GM12865 (cell line): ENCODE results near the gene SEL1L2.

Source experiments
- DNase-seq: peaks from one replicate; pipeline ENCODE4 v3.0.0; 2010; ENCODE audit warnings: low read depth
- H3K4me3 ChIP-seq: 2 replicates; pipeline ENCODE4 v1.5.1; 2011; ENCODE audit warnings: mild to moderate bottlenecking, low read depth, low read length, control low read depth
- TF ChIP-seq, protein P1 (sequence below): IDR thresholded peaks from 2 replicates; pipeline ENCODE4 v1.5.1; 2011; ENCODE audit warnings: low read length, control low read depth, low read depth, inconsistent platforms; ENCODE audit not compliant: insufficient read depth; ENCODE audit errors: missing control alignments

SEL1L2 gene

DNA sequence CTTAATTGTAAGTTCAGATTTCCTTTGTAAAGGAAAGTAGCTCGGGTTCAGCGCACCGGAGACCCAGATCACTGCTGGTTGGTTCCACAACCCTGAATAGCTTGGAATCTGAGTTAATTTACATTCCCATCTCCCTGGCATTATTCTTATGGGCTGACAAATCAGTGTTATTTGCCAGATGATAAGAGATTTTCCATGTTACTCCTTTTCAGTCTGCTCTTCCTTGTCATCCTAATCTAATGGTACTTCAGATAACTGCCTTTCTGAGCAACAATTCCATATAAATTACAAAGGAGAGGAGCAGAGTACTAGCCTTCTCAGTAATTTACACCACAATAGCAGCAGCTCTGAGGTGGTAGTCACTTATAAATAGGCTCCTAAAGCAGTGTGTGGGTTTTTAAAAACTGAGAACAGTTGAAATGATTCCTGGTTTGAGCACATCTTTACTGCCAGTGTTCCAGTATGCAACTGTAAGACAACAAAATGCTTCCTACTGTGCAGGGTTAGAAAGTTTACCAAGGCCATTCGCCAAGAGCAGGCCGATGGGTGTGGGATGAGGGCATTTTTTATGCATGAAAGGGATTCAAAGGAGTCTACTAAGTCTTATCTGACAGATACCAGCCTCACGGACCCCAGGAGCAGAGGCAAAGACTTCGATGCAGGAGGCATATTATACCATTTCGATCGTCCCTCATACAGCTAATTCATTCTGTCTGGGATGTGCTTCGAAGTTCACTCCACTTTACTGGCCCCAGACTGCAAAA lies 115.8 kb downstream of the SEL1L2 start:
- TF ChIP-seq, protein P1, sequence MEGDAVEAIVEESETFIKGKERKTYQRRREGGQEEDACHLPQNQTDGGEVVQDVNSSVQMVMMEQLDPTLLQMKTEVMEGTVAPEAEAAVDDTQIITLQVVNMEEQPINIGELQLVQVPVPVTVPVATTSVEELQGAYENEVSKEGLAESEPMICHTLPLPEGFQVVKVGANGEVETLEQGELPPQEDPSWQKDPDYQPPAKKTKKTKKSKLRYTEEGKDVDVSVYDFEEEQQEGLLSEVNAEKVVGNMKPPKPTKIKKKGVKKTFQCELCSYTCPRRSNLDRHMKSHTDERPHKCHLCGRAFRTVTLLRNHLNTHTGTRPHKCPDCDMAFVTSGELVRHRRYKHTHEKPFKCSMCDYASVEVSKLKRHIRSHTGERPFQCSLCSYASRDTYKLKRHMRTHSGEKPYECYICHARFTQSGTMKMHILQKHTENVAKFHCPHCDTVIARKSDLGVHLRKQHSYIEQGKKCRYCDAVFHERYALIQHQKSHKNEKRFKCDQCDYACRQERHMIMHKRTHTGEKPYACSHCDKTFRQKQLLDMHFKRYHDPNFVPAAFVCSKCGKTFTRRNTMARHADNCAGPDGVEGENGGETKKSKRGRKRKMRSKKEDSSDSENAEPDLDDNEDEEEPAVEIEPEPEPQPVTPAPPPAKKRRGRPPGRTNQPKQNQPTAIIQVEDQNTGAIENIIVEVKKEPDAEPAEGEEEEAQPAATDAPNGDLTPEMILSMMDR: no peak
- DNase-seq: no peak
- H3K4me3 ChIP-seq: no peak overlapping the region

DNA sequence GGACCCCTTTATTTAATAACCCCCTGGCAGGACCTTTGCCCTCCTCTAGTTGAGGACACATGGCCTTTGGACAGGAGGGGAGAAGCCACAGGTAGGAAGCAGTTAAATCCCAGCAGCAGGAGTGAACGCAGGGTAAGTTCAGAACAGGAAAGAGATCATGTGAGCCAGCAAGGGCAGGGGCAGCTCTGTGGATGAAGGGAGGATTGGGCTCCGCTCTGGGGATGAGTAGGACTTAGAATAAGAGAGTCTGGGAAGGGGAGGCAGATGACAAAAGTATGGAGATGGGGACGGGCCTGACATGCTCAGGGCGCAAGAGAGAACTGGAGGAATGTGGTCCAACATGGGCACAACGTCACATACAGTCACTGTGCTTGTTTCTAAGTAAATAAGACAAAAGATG lies 116.6 kb downstream of the SEL1L2 start:
- DNase-seq: no peak
- TF ChIP-seq, protein P1: no peak
- no peak overlapping the region for H3K4me3 ChIP-seq

DNA sequence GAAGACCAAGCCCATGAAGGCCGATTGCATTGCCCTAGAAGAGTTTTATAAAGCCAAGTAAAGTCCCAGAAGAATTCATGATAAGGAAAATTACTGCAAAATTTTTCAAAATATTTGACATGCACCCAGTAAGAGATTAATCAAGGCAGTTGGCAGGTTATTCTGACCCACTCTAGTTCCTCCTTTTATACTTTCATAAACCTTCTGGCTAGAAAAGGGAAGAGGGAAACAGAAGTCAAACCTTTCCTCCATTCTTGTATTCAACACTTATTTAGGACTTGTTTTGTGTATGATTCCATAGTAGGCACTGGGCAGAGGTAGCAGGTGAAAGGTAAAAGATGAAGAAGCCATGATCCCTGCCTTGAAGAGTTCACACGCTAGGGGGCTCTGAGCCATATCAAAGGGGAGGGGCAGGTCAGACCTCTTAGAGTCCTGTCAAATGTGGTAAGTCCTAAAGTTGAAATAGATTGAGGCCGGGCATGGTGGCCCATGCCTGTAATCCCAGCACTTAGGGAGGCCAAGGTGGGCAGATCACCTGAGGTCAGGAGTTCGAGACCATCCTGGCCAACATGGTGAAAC lies 120.2 kb downstream of the SEL1L2 start:
- DNase-seq: no peak
- H3K4me3 ChIP-seq: no peak overlapping the region
- TF ChIP-seq, protein P1: no peak

DNA sequence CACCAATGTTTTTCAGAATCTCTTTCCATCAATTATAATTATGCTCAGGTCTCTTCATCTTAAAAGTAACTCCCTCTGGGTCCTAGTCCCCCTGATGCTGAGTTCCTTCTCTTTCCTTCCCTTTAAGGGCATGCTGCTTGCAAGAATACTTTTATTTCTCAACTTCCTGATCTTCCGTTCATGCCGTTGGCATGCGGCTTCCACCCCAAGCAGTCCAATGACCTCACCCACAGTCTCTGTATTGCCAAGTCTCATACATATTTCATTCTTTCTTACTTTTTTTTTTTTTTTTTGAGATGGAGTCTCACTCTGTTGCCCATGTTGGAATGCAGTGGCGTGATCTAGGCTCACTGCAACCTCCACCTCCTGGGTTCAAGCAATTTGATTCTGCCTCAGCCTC lies 122.1 kb downstream of the SEL1L2 start:
- no peak overlapping the region for H3K4me3 ChIP-seq
- TF ChIP-seq, protein P1: no peak
- no peak for DNase-seq

DNA sequence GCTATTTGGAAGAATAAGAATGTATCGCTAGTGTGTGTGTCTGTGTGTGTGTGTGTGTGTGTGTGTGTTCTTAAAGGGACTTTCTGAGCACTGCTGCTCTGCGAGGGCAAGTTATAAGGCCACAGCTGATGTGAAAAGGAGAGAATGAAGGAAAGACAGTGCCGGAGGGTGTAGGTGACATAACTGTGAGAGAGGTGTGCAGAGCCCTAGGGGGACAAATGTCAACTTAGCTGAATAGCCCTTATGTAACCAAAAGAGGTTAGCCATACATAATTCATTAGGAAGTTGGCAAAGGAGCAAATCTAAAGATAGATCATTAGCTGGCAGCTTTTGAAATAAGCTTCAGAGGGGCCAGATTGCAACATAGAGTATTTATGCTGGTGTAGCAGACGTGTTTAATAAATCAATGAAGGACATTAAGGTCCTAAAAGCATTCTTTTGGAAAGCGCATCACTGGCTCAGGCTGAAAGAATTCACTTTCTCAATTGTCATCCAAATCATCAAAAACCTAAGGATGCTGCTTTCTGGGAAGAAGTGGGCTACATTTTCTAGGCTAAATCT lies 124.5 kb downstream of the SEL1L2 start:
- no peak for DNase-seq
- H3K4me3 ChIP-seq: no peak overlapping the region
- TF ChIP-seq, protein P1: no peak

DNA sequence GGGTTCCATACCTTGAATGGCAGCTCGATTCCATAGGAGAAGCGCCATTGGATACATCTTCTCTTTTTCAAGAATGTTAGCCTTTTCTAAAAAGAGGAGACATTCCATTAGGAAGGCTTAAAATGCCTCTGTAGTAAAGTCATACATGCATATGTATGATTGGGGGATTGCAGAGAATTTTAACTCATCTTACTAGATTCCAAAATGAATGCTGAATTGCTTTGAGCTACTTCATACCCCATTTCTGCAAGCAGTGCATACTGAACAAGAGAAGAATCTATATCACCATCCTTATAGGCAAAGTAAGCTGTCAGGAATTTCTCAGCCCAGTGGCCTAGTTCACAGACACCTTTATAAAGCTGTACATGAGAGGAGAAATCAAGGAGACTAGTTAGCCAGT lies 125.3 kb downstream of the SEL1L2 start:
- TF ChIP-seq, protein P1: no peak
- H3K4me3 ChIP-seq: no peak overlapping the region

DNA sequence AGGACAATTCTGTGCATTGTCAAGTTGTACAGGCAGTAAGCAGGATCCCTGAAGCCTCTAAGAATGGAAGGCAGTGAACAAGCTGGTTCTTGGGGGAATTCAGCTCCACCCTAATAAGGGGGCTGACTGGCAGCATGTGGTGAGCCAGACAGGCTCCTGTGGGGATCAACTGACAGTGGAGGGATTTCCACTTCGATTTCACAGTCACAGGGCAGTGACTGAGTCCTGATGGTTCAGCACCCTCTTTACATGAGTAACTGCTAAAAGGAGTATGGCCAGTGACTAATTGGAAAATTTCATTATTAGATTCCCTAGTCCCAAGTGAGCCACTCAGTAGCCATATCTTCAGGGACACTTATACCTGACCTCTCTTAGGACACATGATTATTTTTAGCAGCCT lies 127.2 kb downstream of the SEL1L2 start:
- TF ChIP-seq, protein P1: no peak
- DNase-seq: no peak
- no peak overlapping the region for H3K4me3 ChIP-seq

More for the DNA sequence above, 125.3 kb downstream of the SEL1L2 start:
- DNase-seq: no peak
